ENCODE data around the gene AGAP3. TPM values are rescaled to one million over a fixed set of nuclear protein-coding genes. Genes with fewer than 3 reads are reported as not detected.

The AGAP3 gene
- total and polyA plus RNA-seq, 4 donors, result 75.9 to 194 (median 110) TPM

DNA sequence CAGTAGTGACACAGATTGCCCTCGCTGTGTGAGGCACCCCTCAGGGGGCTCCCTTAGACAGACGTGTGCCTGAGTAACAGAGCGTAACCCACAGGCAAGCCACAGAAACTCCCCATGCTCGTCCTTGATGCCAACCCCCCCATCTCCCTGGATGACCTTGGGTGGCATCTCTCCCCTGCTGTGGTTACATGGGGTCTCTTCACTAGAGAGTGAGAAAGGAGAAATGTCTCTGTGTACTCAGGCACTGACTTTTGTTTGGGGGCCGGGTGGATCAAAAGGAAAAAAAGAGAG is 101.9 kb downstream of the AGAP3 start:
- TF ChIP-seq, protein P1, sequence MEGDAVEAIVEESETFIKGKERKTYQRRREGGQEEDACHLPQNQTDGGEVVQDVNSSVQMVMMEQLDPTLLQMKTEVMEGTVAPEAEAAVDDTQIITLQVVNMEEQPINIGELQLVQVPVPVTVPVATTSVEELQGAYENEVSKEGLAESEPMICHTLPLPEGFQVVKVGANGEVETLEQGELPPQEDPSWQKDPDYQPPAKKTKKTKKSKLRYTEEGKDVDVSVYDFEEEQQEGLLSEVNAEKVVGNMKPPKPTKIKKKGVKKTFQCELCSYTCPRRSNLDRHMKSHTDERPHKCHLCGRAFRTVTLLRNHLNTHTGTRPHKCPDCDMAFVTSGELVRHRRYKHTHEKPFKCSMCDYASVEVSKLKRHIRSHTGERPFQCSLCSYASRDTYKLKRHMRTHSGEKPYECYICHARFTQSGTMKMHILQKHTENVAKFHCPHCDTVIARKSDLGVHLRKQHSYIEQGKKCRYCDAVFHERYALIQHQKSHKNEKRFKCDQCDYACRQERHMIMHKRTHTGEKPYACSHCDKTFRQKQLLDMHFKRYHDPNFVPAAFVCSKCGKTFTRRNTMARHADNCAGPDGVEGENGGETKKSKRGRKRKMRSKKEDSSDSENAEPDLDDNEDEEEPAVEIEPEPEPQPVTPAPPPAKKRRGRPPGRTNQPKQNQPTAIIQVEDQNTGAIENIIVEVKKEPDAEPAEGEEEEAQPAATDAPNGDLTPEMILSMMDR (IDR thresholded peaks at IDR 0.05; ENCODE audit: control extremely low read depth, extremely low read depth), result no peak
- ATAC-seq (ENCODE audit: insufficient read depth, low FRiP score) (no peak), DNase-seq (no peak)
- no peaks in the 10 kb centered on the region for H3K27me3 ChIP-seq (ENCODE audit: control insufficient read depth in 3 of 3, insufficient read depth in 3 of 3, low read length in 2 of 3)
- peak overlapping the region in 1 of 2 donors; percentile 30 for H3K27ac ChIP-seq (ENCODE audit: low read depth in 1 of 2, low read length in 1 of 2)
- no peaks in the 10 kb centered on the region for H3K9me3 ChIP-seq (ENCODE audit: control insufficient read depth in 4 of 4, insufficient read depth in 3 of 4, low read length in 3 of 4)
- 68 to 79% methylated on average over 5 of the region's 5 CpGs for WGBS, 2 donors
- peaks cover 0 to 5% (median 0%) of the 10 kb centered on the region in 5 donors for H3K4me1 ChIP-seq (ENCODE audit: control insufficient read depth in 5 of 5, insufficient read depth in 5 of 5, low read length in 5 of 5)
- no peaks in the 10 kb centered on the region for H3K36me3 ChIP-seq (ENCODE audit: control insufficient read depth in 4 of 4, insufficient read depth in 4 of 4, low read length in 4 of 4)
- no peak overlapping the region for H3K9ac ChIP-seq (ENCODE audit: insufficient read depth in 1 of 2, low read length in 2 of 2)
- H3K4me3 ChIP-seq, result no peak overlapping the region

DNA sequence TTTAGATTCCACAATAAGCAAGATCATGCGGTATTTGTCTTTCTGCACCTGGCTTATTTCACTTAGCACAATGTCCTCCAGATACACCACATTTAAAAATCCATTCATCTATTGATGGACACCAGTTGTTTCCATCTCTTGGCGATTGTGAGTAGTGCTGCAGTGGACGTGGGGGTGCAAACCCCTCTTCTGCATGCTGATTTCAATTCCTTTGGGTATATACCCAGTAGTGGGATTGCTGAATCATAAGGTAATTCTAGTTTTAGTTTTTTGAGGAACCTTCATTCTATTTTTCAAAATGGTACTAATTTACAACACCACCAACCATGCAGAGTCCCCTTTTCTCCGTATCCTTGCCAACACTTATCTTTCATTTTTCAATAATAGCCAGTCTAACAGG is 102.8 kb downstream of the AGAP3 start:
- no peak for ATAC-seq (ENCODE audit: insufficient read depth, low FRiP score)
- no peak for DNase-seq
- Histone ChIP-seq H3K4me3 (no peak overlapping the region), H3K27me3 (ENCODE audit: control insufficient read depth in 3 of 3, insufficient read depth in 3 of 3, low read length in 2 of 3) (no peaks in the 10 kb centered on the region), H3K9me3 (ENCODE audit: control insufficient read depth in 4 of 4, insufficient read depth in 3 of 4, low read length in 3 of 4) (no peaks in the 10 kb centered on the region), H3K4me1 (ENCODE audit: control insufficient read depth in 5 of 5, insufficient read depth in 5 of 5, low read length in 5 of 5) (peaks cover 0 to 5% (median 0%) of the 10 kb centered on the region in 5 donors), H3K9ac (ENCODE audit: insufficient read depth in 1 of 2, low read length in 2 of 2) (no peak overlapping the region), H3K27ac (ENCODE audit: low read depth in 1 of 2, low read length in 1 of 2) (no peak overlapping the region), H3K36me3 (ENCODE audit: control insufficient read depth in 4 of 4, insufficient read depth in 4 of 4, low read length in 4 of 4) (no peaks in the 10 kb centered on the region)
- whole genome bisulfite sequencing, 2 donors, result 82 to 88% methylated on average over 4 of the region's 4 CpGs
- TF ChIP-seq, protein P1 (IDR thresholded peaks at IDR 0.05; ENCODE audit: control extremely low read depth, extremely low read depth), result no peak

DNA sequence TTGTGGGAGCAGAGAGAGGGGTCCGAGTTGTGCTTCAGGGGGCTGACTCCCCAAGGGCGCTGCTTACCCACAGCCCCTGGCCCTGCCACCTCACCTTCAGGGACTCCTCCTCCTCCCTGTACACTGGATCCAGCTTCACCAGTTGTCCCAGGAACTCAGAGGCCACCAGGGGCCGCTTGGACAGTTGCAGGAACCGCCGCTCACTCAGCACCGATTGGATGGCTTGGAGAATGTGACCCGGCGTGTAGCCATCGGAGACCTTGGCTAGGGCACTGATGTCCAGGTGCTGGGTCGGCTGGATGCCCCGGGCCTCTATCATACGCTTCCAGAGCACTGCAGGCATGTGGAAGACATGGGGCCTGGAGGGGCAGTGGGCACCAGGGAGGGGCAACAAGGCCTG is 105.3 kb downstream of the AGAP3 start:
- ATAC-seq (ENCODE audit: insufficient read depth, low FRiP score) (no peak), DNase-seq (no peak)
- TF ChIP-seq, protein P1 (IDR thresholded peaks at IDR 0.05; ENCODE audit: control extremely low read depth, extremely low read depth), result no peak
- Histone ChIP-seq H3K27me3 (ENCODE audit: control insufficient read depth in 3 of 3, insufficient read depth in 3 of 3, low read length in 2 of 3) (no peaks in the 10 kb centered on the region), H3K36me3 (ENCODE audit: control insufficient read depth in 4 of 4, insufficient read depth in 4 of 4, low read length in 4 of 4) (no peaks in the 10 kb centered on the region), H3K4me1 (ENCODE audit: control insufficient read depth in 5 of 5, insufficient read depth in 5 of 5, low read length in 5 of 5) (no peaks in the 10 kb centered on the region), H3K27ac (ENCODE audit: low read depth in 1 of 2, low read length in 1 of 2) (no peak overlapping the region), H3K9me3 (ENCODE audit: control insufficient read depth in 4 of 4, insufficient read depth in 3 of 4, low read length in 3 of 4) (no peaks in the 10 kb centered on the region), H3K4me3 (no peak overlapping the region), H3K9ac (ENCODE audit: insufficient read depth in 1 of 2, low read length in 2 of 2) (no peak overlapping the region)
- 78 to 90% methylated on average over 12 of the region's 12 CpGs for WGBS, 2 donors

DNA sequence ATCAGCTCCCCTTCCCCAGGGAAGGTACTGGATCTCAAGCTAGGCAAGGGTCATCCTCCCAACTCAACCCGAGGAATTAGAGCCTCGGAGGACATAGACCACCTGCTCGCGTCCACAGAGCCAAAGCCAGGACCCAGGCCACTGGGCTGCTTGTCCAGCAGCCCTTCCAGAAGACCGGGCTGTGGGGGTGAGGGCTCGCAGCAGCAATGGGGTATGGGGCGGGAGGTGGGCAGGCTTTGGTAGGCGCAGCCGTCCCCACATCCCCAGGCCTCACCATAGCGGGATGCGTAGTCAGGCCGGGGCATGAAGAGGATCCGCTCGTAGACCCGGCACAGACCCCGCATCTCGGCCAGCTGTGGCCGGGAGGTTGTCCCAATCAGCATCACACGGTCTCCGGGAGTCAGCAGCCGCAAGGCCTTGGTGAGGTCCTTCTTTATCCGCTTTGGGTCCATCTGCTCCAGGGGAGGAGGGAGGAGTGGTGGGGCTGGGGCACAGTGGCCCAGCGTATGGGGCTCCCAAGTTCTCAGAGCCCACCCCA is 105.8 kb downstream of the AGAP3 start:
- no peak overlapping the region for H3K9ac ChIP-seq (ENCODE audit: insufficient read depth in 1 of 2, low read length in 2 of 2)
- WGBS, 2 donors, result 95 to 96% methylated on average over 23 of the region's 23 CpGs
- no peaks in the 10 kb centered on the region for H3K4me1 ChIP-seq (ENCODE audit: control insufficient read depth in 5 of 5, insufficient read depth in 5 of 5, low read length in 5 of 5)
- ATAC-seq (ENCODE audit: insufficient read depth, low FRiP score) (no peak), DNase-seq (no peak)
- H3K27me3 ChIP-seq (ENCODE audit: control insufficient read depth in 3 of 3, insufficient read depth in 3 of 3, low read length in 2 of 3), result no peaks in the 10 kb centered on the region
- H3K36me3 ChIP-seq (ENCODE audit: control insufficient read depth in 4 of 4, insufficient read depth in 4 of 4, low read length in 4 of 4), result no peaks in the 10 kb centered on the region
- H3K9me3 ChIP-seq (ENCODE audit: control insufficient read depth in 4 of 4, insufficient read depth in 3 of 4, low read length in 3 of 4), result no peaks in the 10 kb centered on the region
- TF ChIP-seq, protein P1 (IDR thresholded peaks at IDR 0.05; ENCODE audit: control extremely low read depth, extremely low read depth), result no peak
- no peak overlapping the region for H3K27ac ChIP-seq (ENCODE audit: low read depth in 1 of 2, low read length in 1 of 2)
- no peak overlapping the region for H3K4me3 ChIP-seq
